Thoracic aorta (tissue), 2 donors: Measurements from ENCODE around the gene MDP1. TPM values are rescaled to one million over a fixed set of nuclear protein-coding genes. Genes with fewer than 3 reads are reported as not detected.

Experiments
- ATAC-seq: fragments of 150-250 bp; one replicate; pipeline ENCODE4 v1.8.0; 2017; ENCODE audit warnings: low read depth; ENCODE audit not compliant: insufficient number of reproducible peaks, low FRiP score
- DNase-seq: peaks from one replicate; pipeline ENCODE4 v3.0.0-alpha.2; 2020; ENCODE audit warnings: low spot score
- H3K27ac ChIP-seq, 2 donors: fragments of 200-600 bp; sonication (generic); 1 replicate in 1 of 2; 2 replicates in 1 of 2; pipeline ENCODE4 v1.5.1; 2016; ENCODE audit warnings: mild to moderate bottlenecking in 2 of 2, moderate library complexity in 2 of 2
- H3K27me3 ChIP-seq: fragments of 200-600 bp; sonication (generic); replicated peaks from 2 replicates; pipeline ENCODE4 v1.6.0; 2016; ENCODE audit warnings: mild to moderate bottlenecking; ENCODE audit not compliant: insufficient read depth
- H3K36me3 ChIP-seq: fragments of 200-600 bp; sonication (generic); one replicate; pipeline ENCODE4 v1.5.1; 2016
- H3K4me1 ChIP-seq, 2 donors: fragments of 200-600 bp; sonication (generic); 1 replicate in 1 of 2; 2 replicates in 1 of 2; pipeline versions ENCODE4 v1.5.1 to v1.6.0; 2016; ENCODE audit warnings: low read depth in 2 of 2, mild to moderate bottlenecking in 1 of 2; ENCODE audit not compliant: control insufficient read depth in 1 of 2
- H3K4me3 ChIP-seq: fragments of 200-600 bp; sonication (generic); 2 replicates; pipeline ENCODE4 v1.5.1; 2016; ENCODE audit warnings: mild to moderate bottlenecking
- H3K9me3 ChIP-seq: fragments of 200-600 bp; sonication (generic); 2 replicates; pipeline ENCODE4 v1.5.1; 2016
- total RNA-seq, 2 donors: library from RNA; depleted of rRNA; stranded (reverse); fragments of >200 nt; gene quantifications; one replicate each; pipeline versions ENCODE4 v1.1.0 to v1.2.3, GENCODE V29; 2016
- TF ChIP-seq, protein P1 (sequence below): fragments of 200-600 bp; sonication (generic); IDR thresholded peaks from one replicate; pipeline ENCODE4 v1.5.1; 2019; ENCODE audit warnings: antibody characterized with exemption

MDP1 gene
- total RNA-seq, 2 donors from 2014 or later = 15.7 to 24.0 TPM

DNA sequence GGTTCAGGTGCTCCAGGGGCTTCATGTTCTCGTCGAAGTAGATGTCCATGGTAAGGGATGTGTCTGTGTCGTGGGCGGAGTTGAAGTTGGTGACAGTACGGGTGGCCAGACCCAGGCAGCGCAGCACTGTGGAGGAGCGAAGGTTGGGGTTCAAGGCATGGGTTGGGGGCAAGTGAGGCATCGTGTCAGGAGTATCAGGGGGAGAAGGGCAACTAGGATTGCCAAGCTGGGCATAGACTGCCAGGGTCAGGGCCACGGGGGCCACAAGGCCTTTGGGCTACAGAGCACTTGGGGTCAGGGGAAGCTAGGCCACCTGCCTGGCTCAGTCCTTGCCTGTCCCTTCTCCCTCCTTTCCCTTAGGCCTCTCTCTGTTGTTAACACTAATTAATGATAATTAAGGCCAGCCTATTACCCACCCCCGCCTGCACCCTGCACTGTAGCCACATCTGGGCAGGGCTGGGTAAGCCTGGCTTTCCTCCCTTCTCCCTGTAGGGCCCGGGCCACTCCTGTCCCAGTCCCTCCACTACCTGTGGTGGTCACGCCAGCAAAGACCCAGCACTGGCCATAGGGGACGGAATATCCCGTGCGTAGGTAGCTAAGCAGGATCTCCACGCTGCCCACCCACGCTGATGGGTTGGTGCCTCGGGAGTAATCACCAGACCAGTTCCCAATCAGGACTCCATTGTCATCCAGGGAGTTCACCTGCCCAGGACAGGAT, 42.8 kb upstream of the MDP1 start:
- Histone ChIP-seq H3K4me3 (no peak overlapping the region), H3K36me3 (no peaks in the 10 kb centered on the region), H3K27me3 (no peaks in the 10 kb centered on the region), H3K4me1 (peaks cover 0 to 8% of the 10 kb centered on the region in 2 donors), H3K9me3 (no peaks in the 10 kb centered on the region), H3K27ac (no peak overlapping the region)
- ATAC-seq (no peak), DNase-seq (no peak)
- TF ChIP-seq, protein P1, sequence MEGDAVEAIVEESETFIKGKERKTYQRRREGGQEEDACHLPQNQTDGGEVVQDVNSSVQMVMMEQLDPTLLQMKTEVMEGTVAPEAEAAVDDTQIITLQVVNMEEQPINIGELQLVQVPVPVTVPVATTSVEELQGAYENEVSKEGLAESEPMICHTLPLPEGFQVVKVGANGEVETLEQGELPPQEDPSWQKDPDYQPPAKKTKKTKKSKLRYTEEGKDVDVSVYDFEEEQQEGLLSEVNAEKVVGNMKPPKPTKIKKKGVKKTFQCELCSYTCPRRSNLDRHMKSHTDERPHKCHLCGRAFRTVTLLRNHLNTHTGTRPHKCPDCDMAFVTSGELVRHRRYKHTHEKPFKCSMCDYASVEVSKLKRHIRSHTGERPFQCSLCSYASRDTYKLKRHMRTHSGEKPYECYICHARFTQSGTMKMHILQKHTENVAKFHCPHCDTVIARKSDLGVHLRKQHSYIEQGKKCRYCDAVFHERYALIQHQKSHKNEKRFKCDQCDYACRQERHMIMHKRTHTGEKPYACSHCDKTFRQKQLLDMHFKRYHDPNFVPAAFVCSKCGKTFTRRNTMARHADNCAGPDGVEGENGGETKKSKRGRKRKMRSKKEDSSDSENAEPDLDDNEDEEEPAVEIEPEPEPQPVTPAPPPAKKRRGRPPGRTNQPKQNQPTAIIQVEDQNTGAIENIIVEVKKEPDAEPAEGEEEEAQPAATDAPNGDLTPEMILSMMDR = no peak

DNA sequence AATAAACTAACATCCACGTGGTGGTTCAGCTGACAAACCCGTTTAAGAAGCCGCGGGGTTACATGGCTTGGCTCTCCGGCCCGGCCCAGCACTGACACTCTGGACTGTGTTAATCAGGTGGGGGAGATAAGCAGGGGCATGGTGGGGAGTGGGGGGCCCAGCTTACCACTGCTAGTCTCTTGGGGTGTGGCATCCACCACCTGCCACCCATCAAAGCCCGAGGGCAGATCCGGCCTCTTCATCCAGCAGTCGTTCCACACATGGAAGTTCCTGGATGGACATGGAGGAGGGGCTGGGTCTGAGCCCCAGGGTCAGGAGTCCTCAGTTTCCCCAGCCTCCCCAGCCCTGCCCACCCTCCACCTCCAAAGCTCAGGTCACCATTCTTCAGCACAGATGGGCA, 42.3 kb upstream of the MDP1 start:
- TF ChIP-seq, protein P1 = no peak
- DNase-seq = no peak
- no peak for ATAC-seq
- no peaks in the 10 kb centered on the region for H3K9me3 ChIP-seq
- peaks cover 0 to 8% of the 10 kb centered on the region in 2 donors for H3K4me1 ChIP-seq
- H3K27me3 ChIP-seq = no peaks in the 10 kb centered on the region
- no peak overlapping the region for H3K27ac ChIP-seq
- no peaks in the 10 kb centered on the region for H3K36me3 ChIP-seq
- H3K4me3 ChIP-seq = no peak overlapping the region

DNA sequence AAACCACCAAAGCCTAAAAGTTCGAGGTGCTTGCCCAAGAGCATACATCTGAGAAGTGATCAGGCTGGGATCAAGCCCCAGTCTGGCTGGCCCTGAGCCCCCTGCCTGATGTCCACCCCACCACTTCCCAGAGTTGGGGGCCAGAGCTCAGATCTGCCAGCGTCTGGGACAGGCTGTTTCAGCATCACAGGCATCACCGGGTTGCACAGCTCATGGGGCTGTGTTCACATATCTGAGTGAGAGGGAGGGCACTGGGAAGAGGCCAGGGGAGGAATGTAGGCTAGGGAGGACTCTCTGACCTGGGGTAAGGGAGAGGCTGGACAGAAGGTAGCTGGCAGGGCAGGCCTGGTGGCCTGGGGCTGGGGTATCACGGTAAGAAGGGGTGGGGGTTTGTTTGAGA, 41.1 kb upstream of the MDP1 start:
- Histone ChIP-seq H3K27me3 (no peaks in the 10 kb centered on the region), H3K4me3 (no peak overlapping the region), H3K36me3 (no peaks in the 10 kb centered on the region), H3K4me1 (peaks cover 0 to 8% of the 10 kb centered on the region in 2 donors), H3K9me3 (no peaks in the 10 kb centered on the region), H3K27ac (no peak overlapping the region)
- ATAC-seq (no peak), DNase-seq (no peak)
- TF ChIP-seq, protein P1 = no peak

DNA sequence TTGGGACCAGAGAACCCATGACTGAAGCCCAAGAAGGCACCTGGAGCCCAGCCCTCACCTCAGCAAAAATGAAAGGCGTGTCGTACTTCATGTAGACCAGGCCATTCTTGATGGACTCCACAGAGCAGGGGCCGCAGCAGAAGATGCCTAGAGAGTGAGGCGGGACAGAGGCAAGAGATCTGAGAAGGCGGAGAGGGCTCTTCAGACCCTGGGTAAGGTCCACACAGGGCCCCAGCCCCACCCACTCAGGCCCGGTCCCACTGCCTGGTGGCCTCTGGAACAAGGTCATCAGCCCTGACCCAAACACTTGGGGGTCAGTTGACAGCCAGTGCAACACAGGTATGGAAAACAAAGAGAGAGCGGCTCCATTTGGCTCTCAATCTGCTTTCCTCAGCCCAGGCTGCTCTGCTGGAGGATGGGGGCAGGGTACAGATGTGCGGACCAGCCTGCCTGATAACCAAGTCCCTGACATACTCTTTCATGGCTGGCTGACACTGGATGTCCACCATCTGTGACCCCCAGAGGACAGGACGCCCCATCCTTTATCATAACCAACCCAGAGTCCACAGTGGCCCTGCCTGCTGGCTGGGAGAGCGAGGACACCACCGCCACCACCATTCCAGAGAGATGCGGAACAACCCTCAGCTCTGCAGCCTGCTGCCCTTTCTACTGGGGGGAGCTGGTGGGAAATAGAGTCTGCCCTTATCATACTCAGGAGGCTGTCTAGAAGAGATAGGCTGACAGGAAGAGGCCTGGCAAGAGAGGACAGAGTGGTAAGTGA, 40.3 kb upstream of the MDP1 start:
- H3K27me3 ChIP-seq = no peaks in the 10 kb centered on the region
- TF ChIP-seq, protein P1 = no peak
- H3K27ac ChIP-seq = no peak overlapping the region
- ATAC-seq (no peak), DNase-seq (no peak)
- H3K36me3 ChIP-seq = no peaks in the 10 kb centered on the region
- H3K4me3 ChIP-seq = no peak overlapping the region
- no peaks in the 10 kb centered on the region for H3K9me3 ChIP-seq
- peaks cover 0 to 8% of the 10 kb centered on the region in 2 donors for H3K4me1 ChIP-seq

DNA sequence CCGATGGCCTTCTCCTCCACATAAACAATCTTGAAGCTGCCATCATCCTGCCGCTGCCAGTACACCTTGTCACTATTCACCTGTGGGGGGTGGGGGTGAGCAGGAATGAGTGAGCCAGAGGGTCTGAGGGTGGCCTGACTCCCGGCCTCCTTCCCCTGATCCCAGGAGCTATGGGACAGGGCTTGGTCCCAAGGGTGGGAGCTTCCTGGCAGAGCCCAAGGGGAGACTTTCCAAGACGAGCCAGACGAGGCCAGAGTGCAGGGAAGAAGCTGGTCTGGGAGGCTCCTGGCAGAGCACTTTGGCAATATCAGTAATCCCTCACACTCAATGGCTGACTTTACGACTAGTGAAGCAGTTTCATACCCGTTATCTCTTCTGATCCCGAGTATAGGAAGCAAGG, 39.6 kb upstream of the MDP1 start:
- Histone ChIP-seq H3K4me3 (no peak overlapping the region), H3K27me3 (no peaks in the 10 kb centered on the region), H3K9me3 (no peaks in the 10 kb centered on the region), H3K27ac (no peak overlapping the region), H3K4me1 (peaks cover 0 to 8% of the 10 kb centered on the region in 2 donors), H3K36me3 (no peaks in the 10 kb centered on the region)
- ATAC-seq (no peak), DNase-seq (no peak)
- TF ChIP-seq, protein P1 = no peak
